SIG-M5 treated with dmso at 0.1 percent for 504 hours (cell line): ENCODE data around the gene MARS1.
"Not testable (repeated sequence)": the region's sequence is repeated elsewhere in the genome, so short reads cannot be mapped to it uniquely, and the experiment has no call there.

Experiments
- DNase-seq: peaks from one replicate; lab custom pipeline; 2025; ENCODE audit not compliant: unreplicated experiment; lab: John Stamatoyannopoulos, UW

Gene MARS1

GRCh38 chr12:57487597-57488401 lies at the start of gene MARS1:
Gene MARS1 (plus strand): TSS chr12:57488068. CDS start chr12:57488091, 23 bp downstream.
- peak; percentile 99 for DNase-seq

GRCh38 chr12:57438400-57438799 lies 49.5 kb upstream of the MARS1 start:
- no peak for DNase-seq

GRCh38 chr12:57439762-57440266 lies 48.1 kb upstream of the MARS1 start:
- no peak for DNase-seq

- not testable (repeated sequence) for DNase-seq
Measured at GRCh38 chr12:57441393-57441792, 46.5 kb upstream of the MARS1 start.

GRCh38 chr12:57441846-57442427 lies 45.9 kb upstream of the MARS1 start:
- no peak for DNase-seq

DNA sequence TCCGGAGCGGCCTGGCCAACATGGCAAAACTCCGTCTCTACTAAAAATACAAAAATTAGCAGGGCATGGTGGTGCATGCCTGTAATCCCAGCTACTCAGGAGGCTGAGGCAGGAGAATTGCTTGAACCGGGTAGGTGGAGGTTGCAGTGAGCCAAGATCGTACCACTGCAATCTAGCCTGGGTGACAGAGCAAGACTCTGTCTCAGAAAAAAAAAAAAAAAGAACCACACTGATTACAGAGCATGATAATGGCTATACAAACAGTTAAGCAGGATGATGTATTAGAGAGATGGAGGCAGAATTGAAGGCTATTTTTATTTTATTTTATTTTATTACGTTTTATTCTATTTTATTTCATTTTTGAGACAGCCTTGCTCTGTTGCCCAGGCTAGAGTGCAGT lies 43.5 kb upstream of the MARS1 start:
- DNase-seq, result not testable (repeated sequence)

DNA sequence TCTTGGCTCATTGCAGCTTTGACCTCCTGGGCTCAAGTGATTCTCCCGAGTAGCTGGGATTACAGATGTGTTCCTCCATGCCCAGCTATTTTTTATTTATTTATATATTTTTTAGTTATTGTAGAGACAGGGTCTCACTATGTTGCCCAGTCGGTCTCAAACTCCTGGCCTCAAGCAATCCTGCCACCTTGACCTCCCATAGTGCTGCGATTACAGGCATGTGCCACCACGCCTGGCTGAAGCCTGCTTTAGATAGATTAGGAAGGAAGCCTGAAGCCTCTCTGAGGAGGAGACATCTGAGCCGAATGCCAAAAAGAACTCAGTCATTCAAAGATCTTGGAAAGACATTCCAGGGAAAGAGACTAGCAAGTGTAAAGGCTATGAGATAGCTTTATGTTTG lies 43.1 kb upstream of the MARS1 start:
- DNase-seq, result no peak

DNA sequence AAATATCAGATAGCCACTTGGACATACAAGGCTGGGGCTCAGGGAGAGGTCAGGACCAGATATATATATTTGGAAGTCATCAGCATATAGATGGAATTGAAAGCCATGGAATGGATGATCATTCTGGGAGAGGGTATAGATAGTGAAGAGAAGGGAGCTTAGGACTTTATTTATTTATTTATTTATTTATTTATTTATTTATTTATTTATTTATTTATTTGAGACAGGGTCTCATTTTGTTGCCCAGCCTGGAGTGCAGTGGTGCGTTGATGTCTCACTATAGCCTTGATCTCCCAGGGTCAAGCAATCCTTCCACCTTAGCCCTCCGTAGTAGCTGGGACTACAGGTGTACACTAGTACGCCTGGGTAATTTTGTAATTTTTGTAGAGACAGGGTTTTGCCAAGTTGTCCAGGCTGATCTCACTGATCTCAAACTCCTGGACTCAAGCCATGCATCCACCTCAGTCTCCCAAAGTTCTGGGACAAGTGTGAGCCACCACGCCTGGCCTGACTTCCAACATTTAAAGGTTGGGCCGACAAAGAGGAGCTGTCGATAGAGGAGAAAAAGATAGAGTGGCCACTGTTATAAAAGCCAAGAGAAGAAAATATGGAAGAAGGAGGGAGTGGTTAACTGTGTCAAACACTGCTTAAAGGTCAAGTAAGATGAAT lies 41.4 kb upstream of the MARS1 start:
- no peak for DNase-seq

DNA sequence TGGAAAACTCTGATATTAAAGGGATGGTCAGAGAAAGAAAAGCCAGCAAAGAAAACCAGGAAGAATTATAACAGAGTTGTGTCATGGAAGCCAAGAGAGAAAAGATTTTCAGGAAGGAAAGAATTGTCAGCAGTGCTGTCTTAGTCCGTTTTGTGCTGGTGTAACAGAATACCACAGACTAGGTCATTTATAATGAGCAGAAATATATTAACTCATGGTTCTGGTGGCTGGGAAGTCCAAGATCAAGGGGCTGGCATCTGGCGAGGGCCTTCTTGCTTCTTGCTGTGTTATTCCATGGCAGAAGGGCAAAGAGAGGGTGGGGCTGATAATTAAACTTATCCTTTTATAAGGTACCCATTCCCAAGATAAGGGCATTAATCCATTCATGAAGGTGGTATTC lies 39.2 kb upstream of the MARS1 start:
- DNase-seq, result no peak

DNA sequence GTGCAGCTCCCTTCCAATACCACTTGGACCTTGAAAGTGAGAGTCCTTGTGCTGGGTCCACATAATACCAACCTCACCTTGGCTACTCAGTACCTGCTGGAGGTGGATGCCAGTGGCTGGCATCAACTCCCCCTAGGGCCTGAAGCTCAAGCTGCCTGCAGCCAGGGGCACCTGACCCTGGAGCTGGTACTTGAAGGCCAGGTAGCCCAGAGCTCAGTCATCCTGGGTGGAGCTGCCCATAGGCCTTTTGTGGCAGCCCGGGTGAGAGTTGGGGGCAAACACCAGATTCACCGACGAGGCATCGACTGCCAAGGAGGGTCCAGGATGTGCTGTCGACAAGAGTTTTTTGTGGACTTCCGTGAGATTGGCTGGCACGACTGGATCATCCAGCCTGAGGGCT lies 38.5 kb upstream of the MARS1 start:
- DNase-seq, result no peak

GRCh38 chr12:57450057-57450456 lies 37.8 kb upstream of the MARS1 start:
- no peak for DNase-seq

DNA sequence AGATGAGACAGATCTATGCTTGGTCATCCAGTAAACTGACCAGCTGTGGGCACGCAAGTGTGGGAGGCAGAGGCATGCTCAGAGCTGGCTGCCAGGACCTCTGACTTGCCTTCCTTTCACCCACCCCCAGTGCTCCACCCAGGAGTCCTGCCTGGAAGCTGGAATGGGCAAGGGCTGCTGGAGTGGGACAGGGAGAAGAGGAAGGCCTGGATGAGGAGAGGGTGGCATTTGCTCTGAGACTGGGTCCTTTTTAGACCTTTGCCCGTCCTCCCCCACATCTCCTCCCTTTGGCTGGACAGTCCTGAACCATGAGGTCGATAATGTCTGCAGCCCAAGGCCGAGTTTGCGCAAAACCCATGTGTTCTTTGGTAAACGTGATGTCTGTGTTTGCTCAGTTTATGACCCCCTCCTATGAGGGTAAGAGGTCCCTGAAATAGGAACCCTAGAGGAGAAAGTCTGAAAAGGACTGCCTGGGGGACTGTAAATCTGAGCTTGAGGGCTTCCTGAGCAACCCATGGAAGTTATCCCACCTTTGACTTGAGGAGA lies 36.6 kb upstream of the MARS1 start:
- no peak for DNase-seq

- peak; percentile 70 for DNase-seq
Measured at GRCh38 chr12:57452181-57452936, 35.5 kb upstream of the MARS1 start.

- DNase-seq, result peak; percentile 65
Measured at GRCh38 chr12:57452937-57453509, 34.8 kb upstream of the MARS1 start.

- DNase-seq, result no peak
Measured at GRCh38 chr12:57454213-57454565, 33.7 kb upstream of the MARS1 start.

DNA sequence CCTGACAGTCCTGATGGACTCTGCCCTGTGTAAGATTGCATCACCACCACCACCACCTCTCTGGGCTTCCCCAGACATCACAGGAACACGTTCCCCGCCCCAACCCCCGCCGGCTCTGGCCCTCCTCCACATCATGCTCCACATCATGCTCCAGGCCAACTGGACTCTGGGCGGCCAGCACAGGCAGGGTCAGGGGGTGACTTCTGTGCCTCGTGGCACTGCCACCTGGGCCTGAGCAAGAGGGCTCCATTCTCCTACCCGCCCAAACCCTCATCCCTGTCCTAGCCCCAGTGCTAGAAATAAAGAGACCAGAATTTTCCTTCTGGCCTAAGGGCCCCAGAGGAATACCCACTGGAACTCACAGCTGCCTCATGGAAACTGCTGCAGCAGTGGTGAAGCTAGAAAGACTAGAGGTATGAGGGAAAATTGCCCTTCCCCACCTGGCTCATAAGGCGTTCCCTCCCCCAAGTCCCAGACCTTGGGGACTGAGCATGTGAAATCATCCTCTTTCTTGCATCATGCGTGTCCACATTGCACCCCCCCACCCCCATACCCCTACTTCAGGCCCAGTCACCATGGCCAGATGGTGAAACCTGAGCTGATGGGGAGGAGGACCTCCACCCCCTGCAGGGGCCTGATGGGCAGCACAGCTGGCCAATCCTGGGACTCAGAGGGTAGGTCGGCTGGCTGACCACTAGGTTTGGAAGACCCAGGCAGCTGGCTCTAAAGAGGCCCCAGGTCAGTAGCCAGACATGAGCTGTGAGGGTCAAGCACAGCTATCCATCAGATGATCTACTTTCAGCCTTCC lies 33.1 kb upstream of the MARS1 start, which contains the start of gene INHBE:
Gene INHBE (plus strand): TSS at position 742 of the 808 bp plus-strand sequence. CDS start 230 bp downstream, outside the sequence.
- DNase-seq, result no peak

- no peak for DNase-seq
Measured at GRCh38 chr12:57455374-57456144, 32.3 kb upstream of the MARS1 start.

DNA sequence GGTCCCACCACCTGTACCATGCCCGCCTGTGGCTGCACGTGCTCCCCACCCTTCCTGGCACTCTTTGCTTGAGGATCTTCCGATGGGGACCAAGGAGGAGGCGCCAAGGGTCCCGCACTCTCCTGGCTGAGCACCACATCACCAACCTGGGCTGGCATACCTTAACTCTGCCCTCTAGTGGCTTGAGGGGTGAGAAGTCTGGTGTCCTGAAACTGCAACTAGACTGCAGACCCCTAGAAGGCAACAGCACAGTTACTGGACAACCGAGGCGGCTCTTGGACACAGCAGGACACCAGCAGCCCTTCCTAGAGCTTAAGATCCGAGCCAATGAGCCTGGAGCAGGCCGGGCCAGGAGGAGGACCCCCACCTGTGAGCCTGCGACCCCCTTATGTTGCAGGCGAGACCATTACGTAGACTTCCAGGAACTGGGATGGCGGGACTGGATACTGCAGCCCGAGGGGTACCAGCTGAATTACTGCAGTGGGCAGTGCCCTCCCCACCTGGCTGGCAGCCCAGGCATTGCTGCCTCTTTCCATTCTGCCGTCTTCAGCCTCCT lies 31.6 kb upstream of the MARS1 start:
- DNase-seq, result peak; percentile 69
